Measurements from ENCODE around the gene WHAMM.

The WHAMM gene

GRCh38 chr15:82878325-82878724 is 68.9 kb downstream of the WHAMM start:
- no peak for DNase-seq (ENCODE audit: low spot score)
- in situ Hi-C loops (cut with MboI; ENCODE audit: low sequenced_read_pairs, unreplicated experiment): no loop called here
- no peak for TF ChIP-seq CTCF (IDR thresholded peaks at IDR 0.05; ENCODE audit: borderline replicate concordance, control extremely low read depth, extremely low read depth, insufficient read depth, missing control alignments)

- TF ChIP-seq CTCF (IDR thresholded peaks at IDR 0.05; ENCODE audit: borderline replicate concordance, control extremely low read depth, extremely low read depth, insufficient read depth, missing control alignments): no peak
- DNase-seq (ENCODE audit: low spot score): no peak
- in situ Hi-C loops (cut with MboI; ENCODE audit: low sequenced_read_pairs, unreplicated experiment): no loop called here
Measured at GRCh38 chr15:82880704-82881103, 71.3 kb downstream of the WHAMM start.

GRCh38 chr15:82881747-82882146 is 72.3 kb downstream of the WHAMM start:
- DNase-seq (ENCODE audit: low spot score): no peak

GRCh38 chr15:82882273-82882928 is 73.0 kb downstream of the WHAMM start:
- in situ Hi-C loops (cut with MboI; ENCODE audit: low sequenced_read_pairs, unreplicated experiment): no loop called here
- DNase-seq (ENCODE audit: low spot score): no peak
- no peak for TF ChIP-seq CTCF (IDR thresholded peaks at IDR 0.05; ENCODE audit: borderline replicate concordance, control extremely low read depth, extremely low read depth, insufficient read depth, missing control alignments)

More at GRCh38 chr15:82881747-82882146, 72.3 kb downstream of the WHAMM start:
- TF ChIP-seq CTCF (IDR thresholded peaks at IDR 0.05; ENCODE audit: borderline replicate concordance, control extremely low read depth, extremely low read depth, insufficient read depth, missing control alignments): no peak
- in situ Hi-C loops (cut with MboI; ENCODE audit: low sequenced_read_pairs, unreplicated experiment): no loop called here

Measured in GM13976 (cell line).